Measurements from ENCODE around the gene CYP2A7.
"Not testable (repeated sequence)": the region's sequence is repeated elsewhere in the genome, so short reads cannot be mapped to it uniquely, and the experiment has no call there.

The CYP2A7 gene

DNA sequence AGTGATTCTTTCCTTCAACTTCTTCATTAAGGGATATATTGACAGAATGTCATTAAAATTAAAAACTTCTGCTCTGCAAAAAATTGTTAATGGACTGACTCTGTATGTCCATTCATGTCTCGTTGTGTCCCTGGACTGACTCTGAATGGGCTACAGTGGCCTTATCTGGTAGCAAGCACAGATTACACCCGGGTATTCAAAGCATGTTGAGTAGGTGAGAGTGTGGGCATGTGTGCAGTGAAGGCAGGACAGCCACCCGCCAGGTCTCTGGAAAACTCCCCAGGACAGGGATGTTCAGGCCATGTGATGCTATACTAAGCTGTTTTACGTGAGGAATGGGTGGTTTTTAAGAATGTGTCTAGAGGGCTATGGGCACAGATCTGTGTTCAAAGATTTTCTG lies 7.2 kb downstream of the CYP2A7 start:
- H3K27ac Mint-ChIP-seq, H3K9me3 Mint-ChIP-seq, DNase-seq: not testable (repeated sequence)
- Mint-ChIP-seq H3K4me1 (peaks cover 27% of the 10 kb centered on the region), H3K27me3 (peaks cover 46% of the 10 kb centered on the region), H3K4me3 (peak overlapping the region; percentile 67 to 73)
- peak; percentile 3 for ATAC-seq

DNA sequence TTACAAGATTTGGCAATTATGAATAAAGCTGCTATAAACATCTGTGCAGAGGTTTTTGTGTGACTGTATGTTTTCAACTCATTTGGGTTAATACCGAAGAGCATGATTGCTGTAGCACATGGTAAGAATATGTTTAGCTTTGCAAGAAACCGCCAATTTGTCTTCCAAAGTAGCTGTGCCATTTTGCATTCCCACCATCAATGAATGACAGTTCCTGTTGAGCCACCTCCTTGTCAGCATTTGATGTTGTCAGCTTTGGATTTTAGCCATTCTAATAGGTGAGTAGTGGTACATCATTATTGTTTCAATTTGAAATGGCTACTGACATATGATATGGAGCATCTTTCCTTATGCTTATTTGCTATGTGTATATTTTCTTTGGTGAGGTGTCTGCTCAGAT lies 8.2 kb downstream of the CYP2A7 start:
- ATAC-seq, H3K4me3 Mint-ChIP-seq, H3K9me3 Mint-ChIP-seq, H3K27ac Mint-ChIP-seq, DNase-seq: not testable (repeated sequence)
- Mint-ChIP-seq H3K27me3 (peaks cover 36% of the 10 kb centered on the region), H3K4me1 (peaks cover 19% of the 10 kb centered on the region)

DNA sequence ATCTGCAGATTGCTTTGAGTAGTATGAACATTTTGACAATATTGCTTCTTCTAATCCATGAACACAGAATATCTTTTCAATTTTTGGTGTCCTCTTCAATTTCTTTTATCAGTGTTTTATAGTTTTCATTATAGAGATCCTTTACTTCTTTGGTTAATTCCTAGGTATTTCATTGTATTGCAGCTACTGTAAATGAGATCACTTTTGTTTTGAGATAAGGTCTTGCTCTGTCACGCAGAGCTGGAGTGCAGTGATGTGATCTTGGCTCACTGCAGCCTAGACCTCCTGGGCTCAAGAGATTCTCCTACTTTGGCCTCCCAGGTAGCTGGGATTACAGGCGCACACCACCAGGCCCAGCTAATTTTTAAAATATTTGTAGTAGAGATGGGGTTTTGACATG lies 9.8 kb downstream of the CYP2A7 start:
- no peaks in the 10 kb centered on the region for H3K9me3 Mint-ChIP-seq
- H3K27me3 Mint-ChIP-seq, result peaks cover 19% of the 10 kb centered on the region
- H3K27ac Mint-ChIP-seq, result no peak overlapping the region
- no peak overlapping the region for H3K4me3 Mint-ChIP-seq
- no peak for ATAC-seq
- no peak for DNase-seq
- H3K4me1 Mint-ChIP-seq, result peaks cover 19% of the 10 kb centered on the region

DNA sequence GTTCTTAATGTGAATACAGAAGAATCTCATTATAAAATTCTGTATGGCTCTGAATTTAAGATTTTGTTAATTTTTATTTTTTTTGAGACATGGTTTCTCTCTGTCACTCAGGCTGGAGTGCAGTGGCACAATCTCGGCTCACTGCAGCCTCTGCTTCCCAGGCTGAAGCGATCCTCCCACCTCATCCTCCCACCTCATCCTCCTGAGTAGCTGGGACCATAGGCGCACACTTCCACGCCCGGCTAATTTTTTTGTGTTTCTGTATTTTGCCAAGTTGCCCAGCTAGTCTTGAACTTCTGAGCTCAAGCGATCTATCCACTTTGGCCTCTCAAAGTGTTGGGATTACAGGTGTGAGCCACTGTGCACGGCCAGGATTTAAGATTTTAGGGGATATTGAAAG lies 14.3 kb downstream of the CYP2A7 start:
- DNase-seq (no peak), ATAC-seq (no peak)
- no peaks in the 10 kb centered on the region for H3K9me3 Mint-ChIP-seq
- no peak overlapping the region for H3K4me3 Mint-ChIP-seq
- no peaks in the 10 kb centered on the region for H3K4me1 Mint-ChIP-seq
- H3K27me3 Mint-ChIP-seq, result peaks cover 7% of the 10 kb centered on the region
- no peak overlapping the region for H3K27ac Mint-ChIP-seq

DNA sequence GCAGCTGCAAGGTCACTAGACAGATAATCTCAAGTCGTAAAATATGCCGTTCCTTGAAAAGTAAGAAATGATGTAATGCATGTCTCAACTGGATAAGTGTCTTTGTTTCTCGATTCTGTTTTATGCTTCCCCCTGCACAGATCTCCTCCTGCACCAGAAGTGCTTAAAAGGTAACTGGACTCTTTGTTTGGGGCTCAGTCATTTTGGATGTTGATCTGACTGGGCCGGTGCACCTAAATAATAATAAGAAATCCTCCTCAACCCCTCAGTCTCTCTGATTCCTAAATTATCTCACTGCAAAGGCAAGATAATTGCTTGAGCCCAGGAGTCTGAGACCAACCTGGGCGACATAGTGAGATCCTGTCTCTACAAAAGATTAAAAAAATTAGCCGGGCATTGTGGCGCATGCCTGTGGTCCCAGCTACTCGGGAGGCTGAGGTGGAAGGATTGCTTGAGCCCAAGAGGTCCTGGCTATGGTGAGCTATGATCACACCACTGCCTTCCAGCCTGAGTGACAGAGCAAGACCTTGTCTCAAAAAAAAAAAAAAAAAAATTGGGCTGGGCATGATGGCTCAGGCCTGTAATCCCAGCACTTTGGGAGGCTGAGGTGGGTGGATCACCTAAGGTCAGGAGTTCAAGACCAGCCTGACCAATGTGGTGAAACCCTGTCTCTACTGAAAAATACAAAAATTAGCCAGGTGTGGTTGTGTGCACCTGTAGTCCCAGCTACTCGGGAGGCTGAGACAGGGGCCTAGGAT lies 17.1 kb downstream of the CYP2A7 start:
- H3K9me3 Mint-ChIP-seq, H3K4me1 Mint-ChIP-seq, ATAC-seq, DNase-seq, H3K4me3 Mint-ChIP-seq, H3K27ac Mint-ChIP-seq, H3K27me3 Mint-ChIP-seq: not testable (repeated sequence)

DNA sequence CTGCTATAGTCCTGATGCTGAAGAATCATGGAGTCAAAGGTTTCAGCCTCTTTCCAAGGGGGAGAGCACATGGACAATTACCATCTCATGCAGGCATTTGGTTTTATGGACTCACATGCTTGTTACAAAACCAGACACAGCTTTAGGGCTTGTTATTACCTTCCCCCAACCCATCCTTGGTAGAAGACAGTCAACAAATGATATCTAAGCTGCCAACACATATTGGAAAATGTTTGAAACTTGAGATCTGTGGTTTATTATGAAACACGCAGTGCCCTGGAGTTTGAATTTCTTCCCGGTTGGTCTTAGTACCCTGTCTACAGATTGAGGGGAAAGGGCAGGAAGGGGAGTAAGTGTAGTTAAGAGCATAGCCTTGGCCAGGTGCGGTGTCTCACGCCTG lies 19.2 kb downstream of the CYP2A7 start:
- ATAC-seq (no peak), DNase-seq (no peak)
- H3K9me3 Mint-ChIP-seq, result no peaks in the 10 kb centered on the region
- no peak overlapping the region for H3K4me3 Mint-ChIP-seq
- H3K27me3 Mint-ChIP-seq, result no peaks in the 10 kb centered on the region
- H3K27ac Mint-ChIP-seq, result no peak overlapping the region
- no peaks in the 10 kb centered on the region for H3K4me1 Mint-ChIP-seq

DNA sequence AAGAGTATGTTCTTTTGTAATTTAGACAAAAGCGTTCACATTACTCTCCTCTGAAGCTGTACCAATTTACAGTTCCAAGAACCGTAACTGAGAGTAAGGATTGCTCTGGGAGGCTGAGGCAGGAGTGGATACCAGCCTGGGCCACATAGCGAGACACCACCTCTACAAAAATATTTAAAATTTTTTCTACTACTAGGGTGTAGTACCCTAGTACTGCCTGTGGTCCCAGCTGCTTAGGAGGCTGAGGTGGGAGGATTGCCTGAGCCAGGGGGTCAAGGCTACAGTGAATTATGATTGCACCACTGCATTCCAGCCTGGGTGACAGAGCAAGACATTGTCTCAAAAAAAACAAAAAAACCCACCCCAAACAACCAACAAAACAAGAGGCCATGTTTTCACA lies 19.7 kb downstream of the CYP2A7 start:
- Mint-ChIP-seq H3K27me3 (no peaks in the 10 kb centered on the region), H3K4me1 (no peaks in the 10 kb centered on the region), H3K4me3 (no peak overlapping the region), H3K9me3 (no peaks in the 10 kb centered on the region), H3K27ac (no peak overlapping the region)
- DNase-seq (no peak), ATAC-seq (no peak)

DNA sequence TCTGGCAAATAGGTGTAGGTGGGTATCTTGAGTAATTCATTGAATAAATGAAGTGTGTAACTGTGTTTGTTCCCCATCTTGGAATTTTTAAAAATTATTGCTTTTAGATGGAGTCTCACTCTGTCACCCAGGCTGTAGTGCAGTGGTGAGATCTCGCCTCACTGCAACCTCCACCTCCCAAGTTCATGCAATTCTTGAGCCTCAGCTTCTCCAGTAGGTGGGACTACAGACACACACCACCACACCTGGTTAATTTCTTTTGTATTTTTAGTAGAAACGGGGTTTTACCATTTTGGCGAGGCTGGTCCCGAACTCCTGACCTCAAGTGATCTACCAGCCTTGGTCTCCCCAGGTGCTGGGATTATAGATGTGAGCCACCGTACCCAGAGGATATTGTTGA lies 23.9 kb downstream of the CYP2A7 start:
- Mint-ChIP-seq H3K4me3 (no peak overlapping the region), H3K27ac (no peak overlapping the region), H3K4me1 (no peaks in the 10 kb centered on the region), H3K9me3 (no peaks in the 10 kb centered on the region), H3K27me3 (no peaks in the 10 kb centered on the region)
- ATAC-seq, result no peak
- DNase-seq, result no peak

DNA sequence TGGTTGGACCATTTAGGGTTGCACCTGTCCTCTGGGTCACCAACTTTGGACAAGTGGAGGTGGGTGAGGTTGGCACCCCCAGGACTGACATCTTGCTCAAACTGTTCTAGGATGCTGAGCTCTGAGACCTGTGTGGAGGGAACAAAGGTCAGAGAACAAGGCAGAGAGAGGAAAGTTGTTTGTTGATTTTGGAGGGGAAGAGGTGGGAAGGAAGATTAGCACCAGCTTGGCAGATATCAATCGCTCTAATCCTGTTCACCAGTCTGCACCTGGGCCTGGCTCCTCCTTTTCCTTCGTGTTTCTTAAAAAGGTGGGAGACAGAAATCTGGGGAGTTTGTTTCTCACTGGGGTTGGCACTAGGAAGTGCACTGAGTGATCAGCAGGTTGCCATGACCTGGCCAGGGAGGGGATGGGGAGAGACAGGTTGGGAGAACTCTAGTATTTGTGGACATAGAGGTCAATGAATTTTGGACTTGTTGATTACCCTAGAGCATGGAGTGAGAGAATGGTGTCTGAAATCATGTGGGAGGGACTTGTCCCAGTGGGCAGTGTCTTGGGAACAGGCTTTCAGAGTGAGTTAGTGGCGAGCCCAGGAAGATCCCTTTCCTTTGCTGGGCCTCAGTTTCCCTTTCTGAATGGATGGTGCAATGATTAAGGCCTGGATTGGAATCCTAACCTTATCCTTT lies 29.4 kb downstream of the CYP2A7 start:
- Mint-ChIP-seq H3K27me3 (peaks cover 35% of the 10 kb centered on the region), H3K4me1 (peaks cover 17% of the 10 kb centered on the region)
- DNase-seq, H3K9me3 Mint-ChIP-seq, H3K4me3 Mint-ChIP-seq, H3K27ac Mint-ChIP-seq: not testable (repeated sequence)
- ATAC-seq, result peak; percentile 26

DNA sequence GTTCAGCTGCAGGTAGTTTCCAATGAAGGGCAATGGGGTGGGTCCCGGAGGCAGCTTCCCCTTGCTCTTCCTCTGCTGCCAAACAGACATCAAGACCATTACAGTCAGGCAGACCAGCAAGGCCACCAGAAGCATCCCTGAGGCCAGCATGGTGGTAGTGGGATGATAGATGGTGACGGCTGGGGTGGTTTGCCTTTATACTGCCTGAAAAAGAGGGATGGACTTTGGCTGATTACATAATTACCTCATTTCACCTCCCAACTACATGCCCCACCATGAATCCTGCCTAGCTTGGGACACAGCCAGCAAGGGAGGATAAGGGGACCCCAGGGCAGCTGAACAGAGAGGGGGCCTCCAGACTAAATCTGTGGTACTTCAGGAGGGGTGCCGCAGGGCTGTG lies 31.8 kb downstream of the CYP2A7 start, which contains the start of gene CYP2A6:
Gene CYP2A6 (minus strand): TSS at position 171 of the 400 bp plus-strand sequence. CDS start 21 bp downstream, at position 150.
- peaks cover 44% of the 10 kb centered on the region for H3K27me3 Mint-ChIP-seq
- peak within 1 kb of the TSS in 1 of 2 donors; percentile 12 for H3K27ac Mint-ChIP-seq
- peaks cover 23% of the 10 kb centered on the region for H3K4me1 Mint-ChIP-seq
- H3K4me3 Mint-ChIP-seq, DNase-seq, H3K9me3 Mint-ChIP-seq, ATAC-seq: not testable (repeated sequence)

DNA sequence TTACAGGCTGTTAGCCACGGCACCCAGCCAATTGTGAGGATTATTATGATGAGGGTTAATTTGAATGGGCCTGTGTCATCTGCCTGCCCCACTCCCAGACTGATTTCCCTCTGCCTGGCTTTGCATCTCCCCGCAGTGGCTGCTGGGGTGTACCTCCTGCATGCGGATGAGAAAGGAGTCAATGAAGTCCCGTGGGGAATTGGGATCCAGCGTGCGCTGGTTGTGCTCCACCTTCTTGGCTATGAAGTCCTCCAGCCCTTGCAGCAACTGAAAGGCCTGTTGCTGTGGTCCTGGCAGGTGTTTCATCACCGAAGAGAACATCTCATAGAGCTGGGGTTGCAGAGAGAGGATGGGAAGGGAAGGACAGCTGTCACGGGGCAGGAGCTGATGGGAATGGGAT lies 35.3 kb downstream of the CYP2A7 start:
- not testable (repeated sequence) for H3K9me3 Mint-ChIP-seq, H3K4me3 Mint-ChIP-seq, H3K27ac Mint-ChIP-seq, DNase-seq, ATAC-seq
- Mint-ChIP-seq H3K4me1 (peaks cover 44% of the 10 kb centered on the region), H3K27me3 (peaks cover 44% of the 10 kb centered on the region)

DNA sequence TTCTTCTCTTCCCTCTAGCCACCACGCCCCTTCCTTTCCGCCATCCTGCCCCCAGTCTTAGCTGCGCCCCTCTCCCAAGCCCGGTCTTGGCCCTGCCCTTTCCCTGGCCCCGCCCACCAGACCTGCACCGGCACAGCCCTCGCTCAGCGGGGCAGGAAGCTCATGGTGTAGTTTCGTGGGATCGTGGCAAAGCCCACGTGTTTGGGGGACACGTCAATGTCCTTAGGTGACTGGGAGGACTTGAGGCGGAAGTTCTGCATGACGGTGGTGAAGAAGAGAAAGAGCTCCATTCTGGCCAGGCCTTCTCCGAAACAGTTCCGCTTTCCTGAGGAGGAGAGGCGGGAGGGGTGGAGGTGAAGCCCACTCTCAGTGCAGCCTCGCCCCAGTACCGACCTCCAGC lies 38.4 kb downstream of the CYP2A7 start:
- peak; percentile 54 to 87 for DNase-seq
- ATAC-seq, result peak; percentile 100
- Mint-ChIP-seq H3K27ac (peak overlapping the region; percentile 34 to 69), H3K4me3 (peak overlapping the region; percentile 67 to 69), H3K4me1 (peaks cover 37% of the 10 kb centered on the region), H3K27me3 (peaks cover 19% of the 10 kb centered on the region)
- not testable (repeated sequence) for H3K9me3 Mint-ChIP-seq

DNA sequence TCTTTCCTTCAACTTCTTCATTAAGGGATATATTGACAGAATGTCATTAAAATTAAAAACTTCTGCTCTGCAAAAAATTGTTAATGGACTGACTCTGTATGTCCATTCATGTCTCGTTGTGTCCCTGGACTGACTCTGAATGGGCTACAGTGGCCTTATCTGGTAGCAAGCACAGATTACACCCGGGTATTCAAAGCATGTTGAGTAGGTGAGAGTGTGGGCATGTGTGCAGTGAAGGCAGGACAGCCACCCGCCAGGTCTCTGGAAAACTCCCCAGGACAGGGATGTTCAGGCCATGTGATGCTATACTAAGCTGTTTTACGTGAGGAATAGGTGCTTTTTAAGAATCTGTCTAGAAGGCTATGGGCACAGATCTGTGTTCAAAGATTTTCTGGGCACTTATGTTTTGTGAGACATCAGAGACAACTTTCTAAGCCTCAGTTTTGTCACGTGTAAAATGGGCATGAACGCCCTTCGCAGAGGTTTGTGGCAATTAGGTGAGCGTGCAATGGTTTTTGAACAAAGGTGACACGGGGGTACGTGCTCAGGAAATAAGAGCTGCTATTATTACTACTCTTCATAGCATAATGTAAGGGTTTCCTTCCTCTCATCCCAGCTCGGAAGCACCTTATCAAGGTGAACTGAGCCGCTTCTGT lies 38.9 kb downstream of the CYP2A7 start:
- H3K4me3 Mint-ChIP-seq, result peak overlapping the region; percentile 67 to 69
- DNase-seq, H3K9me3 Mint-ChIP-seq, ATAC-seq: not testable (repeated sequence)
- peak overlapping the region in 1 of 2 donors; percentile 69 for H3K27ac Mint-ChIP-seq
- H3K4me1 Mint-ChIP-seq, result peaks cover 32% of the 10 kb centered on the region
- H3K27me3 Mint-ChIP-seq, result peaks cover 14% of the 10 kb centered on the region

DNA sequence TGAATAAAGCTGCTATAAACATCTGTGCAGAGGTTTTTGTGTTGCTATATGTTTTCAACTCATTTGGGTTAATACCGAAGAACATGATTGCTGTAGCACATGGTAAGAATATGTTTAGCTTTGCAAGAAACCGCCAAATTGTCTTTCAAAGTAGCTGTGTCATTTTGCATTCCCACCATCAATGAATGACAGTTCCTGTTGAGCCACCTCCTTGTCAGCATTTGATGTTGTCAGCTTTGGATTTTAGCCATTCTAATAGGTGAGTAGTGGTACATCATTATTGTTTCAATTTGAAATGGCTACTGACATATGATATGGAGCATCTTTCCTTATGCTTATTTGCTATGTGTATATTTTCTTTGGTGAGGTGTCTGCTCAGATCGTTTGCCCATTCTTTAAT lies 40.0 kb downstream of the CYP2A7 start:
- ATAC-seq, H3K27me3 Mint-ChIP-seq, H3K4me3 Mint-ChIP-seq, DNase-seq, H3K27ac Mint-ChIP-seq, H3K9me3 Mint-ChIP-seq: not testable (repeated sequence)
- H3K4me1 Mint-ChIP-seq, result peaks cover 23% of the 10 kb centered on the region

DNA sequence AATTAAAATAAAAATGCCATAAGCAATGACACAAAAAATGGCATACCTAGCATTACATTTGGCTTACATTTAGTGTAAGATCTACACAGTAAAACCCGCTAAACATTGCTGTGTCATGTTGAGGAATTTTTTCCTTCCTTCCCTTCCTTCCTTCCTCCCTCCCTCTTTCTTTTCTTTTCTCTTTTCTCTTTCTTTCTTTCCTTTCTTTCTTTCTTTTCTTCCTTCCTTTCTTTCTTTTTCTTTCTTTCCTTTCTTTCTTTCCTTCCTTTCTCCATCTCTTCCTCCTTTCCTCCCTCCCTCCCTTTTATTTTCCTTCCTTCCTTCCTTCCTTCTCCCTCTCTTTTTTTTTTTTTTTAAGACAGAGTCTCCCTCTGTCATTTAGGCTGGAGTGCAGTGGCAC lies 43.6 kb downstream of the CYP2A7 start:
- not testable (repeated sequence) for H3K27ac Mint-ChIP-seq, ATAC-seq, H3K4me1 Mint-ChIP-seq, H3K9me3 Mint-ChIP-seq, DNase-seq, H3K27me3 Mint-ChIP-seq, H3K4me3 Mint-ChIP-seq
